HG03432 (cell line): Measurements from ENCODE around the gene TM9SF3.
A peak's percentile ranks its signal among the peaks of the same experiment; 100 is the strongest.

Experiments
- ATAC-seq: cut with Tn5 transposase; IDR thresholded peaks from one replicate; pipeline ENCODE4 v1.9.1; 2021; ENCODE audit warnings: mild to moderate bottlenecking, moderate library complexity; ENCODE audit not compliant: unreplicated experiment

TM9SF3 gene

DNA sequence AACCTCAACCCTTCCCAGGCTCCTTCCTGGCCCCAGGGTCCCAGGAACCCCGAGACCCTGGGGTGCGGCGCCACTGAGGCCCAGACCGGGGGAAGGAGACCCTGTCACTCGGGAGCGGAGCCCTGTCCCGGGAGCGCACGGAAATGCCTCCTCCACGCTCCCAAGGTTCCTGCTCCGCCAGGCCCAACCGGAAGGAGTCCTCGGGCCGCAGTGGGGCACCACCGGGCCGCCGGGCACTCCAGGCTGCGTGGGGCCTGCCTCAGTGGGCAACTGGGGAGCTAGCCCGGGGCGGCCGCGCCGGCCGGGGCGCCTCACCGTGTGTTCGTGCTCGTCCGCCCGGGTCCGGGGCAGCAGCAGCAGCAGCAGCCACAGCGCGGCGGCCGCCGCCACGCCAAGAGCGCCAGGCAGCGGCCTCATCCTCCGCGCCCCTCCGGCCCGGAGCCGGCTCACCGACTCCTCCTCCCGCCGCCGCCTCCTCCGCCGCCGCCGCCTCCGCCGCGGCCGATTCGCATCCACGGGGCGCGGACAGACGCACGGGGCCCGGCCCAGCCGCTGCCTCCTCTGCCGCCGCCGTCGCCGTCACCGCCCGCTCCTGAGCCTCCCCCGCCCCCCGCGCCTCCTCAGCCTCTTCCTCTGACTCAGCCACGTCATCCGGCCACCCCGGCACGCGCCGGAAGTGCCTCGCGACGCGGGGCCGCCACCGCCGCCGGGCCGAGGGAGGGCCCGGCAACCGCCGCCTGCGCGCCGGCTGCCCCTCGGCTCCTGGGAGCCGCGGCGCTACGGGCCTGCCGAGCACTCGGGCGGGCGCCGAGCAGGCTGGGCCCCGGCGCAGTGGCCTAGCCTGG, at the start of gene TM9SF3:
TM9SF3 (minus strand) TSS at position 594 of the 845 bp plus-strand sequence; CDS start at position 417, 177 bp downstream.
- ATAC-seq = peak; percentile 79

DNA sequence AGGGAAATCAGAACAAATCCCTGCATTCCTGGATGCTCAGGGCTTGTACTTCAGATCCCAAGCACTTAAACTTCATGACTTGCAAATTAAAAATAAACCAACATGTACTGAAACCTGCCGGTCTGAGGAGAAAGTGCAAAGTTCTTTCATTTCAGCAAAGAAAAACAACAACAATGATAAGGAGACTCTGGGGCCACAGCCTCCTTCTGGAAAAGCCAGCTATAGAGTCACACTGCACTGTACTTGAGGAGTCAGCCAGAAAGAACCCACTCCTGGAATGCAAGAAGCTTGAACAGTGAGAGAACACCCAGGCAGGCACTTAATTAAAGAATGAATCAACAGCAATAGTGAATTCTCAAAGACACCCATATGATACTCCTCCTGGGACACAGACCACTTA, 49.7 kb upstream of the TM9SF3 start:
- ATAC-seq = no peak

DNA sequence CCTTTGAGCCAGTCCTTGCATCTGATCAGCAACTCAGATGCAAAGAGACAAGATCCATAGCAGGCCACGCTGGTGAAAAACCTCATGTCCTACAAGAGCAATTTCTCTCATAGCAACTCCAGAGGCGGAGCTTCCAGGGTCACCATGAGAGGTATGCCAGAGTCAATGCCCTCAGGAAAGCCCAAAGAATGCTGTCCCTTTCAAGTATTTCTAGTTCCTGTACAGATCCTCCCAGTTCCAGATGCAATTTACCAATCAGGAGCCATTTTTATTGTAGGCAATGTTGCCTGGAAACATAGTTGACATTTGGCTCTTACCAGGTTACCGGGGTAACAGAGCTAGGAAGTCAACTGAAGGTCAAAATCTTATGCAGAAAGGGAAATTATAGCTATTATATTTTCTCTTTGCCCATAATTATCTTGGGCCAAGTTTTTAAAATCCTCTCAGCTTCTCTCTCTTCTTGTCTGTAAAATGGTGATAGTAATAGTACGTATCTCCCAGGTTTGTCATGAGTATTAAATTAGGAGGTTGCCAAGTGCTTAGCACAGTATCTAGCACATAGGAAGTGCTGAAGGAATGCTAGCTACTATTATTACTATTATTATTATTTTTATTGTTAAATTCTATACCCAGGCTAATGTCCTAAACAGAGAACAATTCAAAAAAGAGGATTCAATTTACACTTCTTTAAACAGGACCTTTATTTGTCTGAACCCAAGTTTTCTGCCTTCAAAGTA, 46.3 kb upstream of the TM9SF3 start:
- ATAC-seq = no peak

DNA sequence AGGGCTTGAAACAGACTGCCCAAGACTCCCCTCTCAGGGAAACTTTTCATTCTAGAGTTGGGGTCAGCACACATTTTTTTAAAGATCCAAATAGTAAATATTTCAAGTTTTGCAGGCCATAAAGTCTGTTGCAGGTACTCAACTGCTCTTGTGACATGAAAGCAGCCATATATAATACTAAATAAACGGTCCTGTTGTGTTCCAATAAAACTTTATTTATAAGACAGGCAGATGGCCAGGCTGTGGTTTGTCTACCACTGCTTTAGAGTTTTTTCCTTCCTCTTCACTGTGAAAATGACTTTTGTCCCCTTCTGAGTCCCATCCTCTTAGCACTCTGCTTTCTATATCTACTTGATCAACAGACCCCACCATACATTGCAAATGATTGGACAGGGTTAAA, 40.5 kb upstream of the TM9SF3 start:
- ATAC-seq = no peak

DNA sequence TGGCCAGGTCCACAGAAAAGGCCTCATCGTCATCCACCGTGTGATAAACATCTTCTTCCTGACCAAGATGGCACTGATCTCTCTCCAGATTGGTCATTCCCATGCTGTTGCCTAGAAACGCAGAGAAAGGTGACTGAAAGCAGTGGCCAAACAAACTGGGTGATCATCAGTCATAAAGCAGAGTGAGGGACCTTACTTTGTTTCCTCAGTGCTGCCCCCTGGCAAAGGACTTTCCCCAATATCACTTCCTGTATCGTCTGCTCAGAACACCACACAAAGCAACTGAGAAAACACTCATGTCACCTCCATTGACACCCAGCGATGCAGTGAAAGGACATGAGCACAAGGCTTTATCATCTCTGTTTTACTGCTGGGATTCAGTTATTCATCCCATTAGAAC, 40.0 kb upstream of the TM9SF3 start:
- no peak for ATAC-seq

DNA sequence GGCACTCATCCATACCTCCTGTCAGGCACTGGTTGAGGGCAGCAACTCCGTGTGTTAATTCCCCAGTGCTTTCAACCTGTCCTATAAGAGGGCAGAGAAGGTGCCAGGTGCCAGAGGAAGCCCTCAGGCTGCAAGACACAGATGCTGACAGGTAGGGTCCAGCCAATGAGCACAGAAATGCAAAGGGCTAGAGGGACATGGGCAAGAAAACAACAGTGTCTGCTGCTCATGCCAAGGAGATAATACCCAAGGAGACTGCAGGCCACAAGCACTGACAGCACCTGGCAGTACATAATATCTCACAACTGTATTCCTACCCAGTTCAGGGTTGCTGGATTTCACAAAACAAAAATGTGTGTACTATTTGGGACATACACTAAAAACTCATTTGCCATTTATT, 38.4 kb upstream of the TM9SF3 start:
- ATAC-seq = no peak

DNA sequence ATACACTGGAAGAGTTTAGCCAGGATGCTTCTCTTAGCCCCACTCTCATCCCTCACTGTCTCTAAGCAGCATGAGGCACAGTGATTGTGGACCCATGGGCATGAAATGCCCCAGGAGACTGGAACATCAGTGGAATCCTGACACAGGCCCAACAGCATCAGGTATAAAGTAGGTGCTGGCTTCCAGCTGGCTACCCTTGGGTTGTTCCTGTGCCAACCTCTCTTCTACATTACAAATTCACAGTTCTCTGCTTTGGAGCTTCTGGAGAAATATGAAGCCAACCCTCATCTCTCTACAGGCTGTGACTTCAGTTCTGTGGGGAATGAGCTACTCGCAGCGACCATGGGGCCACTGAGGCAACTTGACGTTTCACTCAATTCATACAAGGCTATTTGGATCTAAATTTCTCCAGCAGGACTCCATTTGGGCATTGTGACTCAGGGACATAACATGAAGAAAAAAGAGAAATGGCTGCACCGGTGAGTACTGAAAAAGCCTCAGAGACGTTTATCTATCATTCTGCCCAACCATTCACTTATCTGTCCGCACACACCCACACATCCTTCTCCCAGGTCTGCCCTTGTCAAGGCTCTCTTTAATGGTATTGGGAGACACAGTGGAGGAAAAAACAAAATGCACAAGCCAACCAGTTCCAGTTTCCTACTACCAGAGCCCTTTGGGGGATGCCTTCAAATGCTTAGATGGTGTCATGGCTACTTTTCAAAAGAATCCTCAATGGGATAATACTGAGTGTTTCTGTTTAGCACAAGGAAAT, 35.4 kb upstream of the TM9SF3 start:
- ATAC-seq = no peak

DNA sequence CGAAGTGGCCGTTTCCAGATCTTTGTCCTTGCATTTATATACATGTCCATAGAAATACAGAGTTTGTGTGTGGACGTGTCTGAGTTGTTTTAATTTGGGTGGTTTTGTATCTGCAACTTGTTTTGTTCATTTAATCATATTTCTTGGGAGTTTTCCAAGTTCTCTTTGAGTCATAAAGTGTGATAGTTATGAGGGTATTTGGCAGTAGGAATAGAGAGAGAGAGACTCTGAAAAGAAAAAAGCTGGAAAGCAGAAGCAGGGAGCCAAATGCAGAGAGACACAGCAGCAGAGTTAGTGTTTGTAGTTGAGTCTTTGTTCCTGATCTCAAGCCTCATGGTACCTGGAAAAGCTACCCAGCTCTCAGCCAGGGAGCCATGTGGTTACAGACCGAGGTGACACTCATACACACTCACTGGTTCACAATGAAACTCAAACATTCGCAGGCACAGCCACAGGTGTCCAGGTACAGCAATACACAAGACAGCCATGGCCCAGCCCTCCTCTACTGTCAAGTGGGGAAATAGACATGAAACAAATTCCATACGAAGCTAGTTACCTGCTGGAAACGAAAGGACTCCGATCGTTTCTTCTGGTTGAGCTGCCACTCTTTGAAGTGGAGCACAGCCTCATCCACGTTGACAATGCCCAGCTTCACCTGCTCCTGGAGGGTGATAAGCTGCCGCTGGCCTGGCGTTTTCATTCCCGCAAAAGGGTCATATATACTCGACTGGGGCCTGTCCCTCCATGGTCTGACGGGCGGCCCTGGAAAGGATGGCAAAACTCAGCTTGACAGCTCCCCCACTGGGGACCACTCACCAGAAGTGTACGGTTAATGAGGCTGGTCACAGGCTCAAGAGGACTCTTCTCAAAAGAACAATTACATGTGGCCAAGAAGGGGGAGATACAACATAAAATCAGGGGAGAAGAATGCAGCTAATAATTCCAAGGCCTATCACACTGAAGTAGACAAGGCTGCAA, 33.3 kb upstream of the TM9SF3 start:
- no peak for ATAC-seq

DNA sequence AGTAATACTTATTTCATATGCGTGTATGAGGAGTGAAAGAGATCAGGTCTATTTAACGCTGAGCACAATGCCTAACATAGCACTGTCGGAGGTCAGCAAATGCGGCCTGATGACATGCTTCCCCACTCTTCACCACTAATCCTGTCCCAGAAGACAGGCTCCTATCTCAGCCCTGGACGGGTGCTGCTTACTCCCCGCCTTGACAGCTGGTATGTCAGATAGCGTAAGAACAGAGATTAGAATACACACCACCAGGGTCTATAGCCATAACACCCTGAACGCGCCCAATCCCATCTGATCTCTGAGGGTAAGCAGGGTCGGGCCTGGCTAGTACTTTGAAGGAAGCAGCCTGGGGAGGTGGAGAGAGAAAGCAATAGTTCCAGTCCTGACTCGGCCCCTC, 32.3 kb upstream of the TM9SF3 start:
- no peak for ATAC-seq

DNA sequence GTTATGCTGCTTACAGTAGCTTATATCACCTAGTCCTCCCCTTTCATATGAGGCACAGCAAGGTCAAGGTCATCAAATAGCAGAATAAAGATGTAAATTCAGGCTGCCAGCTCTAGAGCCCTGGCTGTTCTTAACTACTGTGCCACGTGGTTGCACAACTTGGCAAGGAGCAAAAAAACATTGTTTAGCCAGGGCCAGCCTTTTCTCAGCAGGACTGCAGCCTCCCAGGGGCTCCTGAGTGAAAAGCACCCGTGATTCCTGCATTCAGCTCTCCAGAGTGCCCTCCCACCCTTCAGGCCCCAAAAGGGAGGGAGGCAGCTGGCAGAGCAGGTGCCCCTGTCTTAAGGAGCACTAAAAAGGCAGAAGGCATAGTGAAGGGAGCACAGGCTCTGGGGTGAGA, 31.8 kb upstream of the TM9SF3 start:
- ATAC-seq = no peak

DNA sequence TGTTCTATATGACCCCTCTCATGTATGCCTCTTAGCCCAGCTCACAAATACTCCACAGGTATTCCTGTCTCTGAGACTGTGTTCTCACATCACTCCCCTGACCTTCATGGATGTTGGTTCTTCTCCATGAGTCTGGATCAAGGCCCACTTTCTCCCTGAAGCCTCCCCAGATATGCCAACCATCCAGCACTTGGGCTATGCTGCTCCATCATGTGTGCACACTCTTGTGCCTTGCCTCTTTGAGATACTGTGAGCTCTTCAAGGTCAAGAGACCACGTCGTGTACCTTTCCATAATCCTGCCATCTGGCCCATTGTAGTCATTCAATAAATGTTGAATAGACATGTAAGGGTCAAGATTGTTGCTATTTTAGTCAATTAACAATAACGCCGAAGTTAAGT, 30.1 kb upstream of the TM9SF3 start:
- no peak for ATAC-seq

DNA sequence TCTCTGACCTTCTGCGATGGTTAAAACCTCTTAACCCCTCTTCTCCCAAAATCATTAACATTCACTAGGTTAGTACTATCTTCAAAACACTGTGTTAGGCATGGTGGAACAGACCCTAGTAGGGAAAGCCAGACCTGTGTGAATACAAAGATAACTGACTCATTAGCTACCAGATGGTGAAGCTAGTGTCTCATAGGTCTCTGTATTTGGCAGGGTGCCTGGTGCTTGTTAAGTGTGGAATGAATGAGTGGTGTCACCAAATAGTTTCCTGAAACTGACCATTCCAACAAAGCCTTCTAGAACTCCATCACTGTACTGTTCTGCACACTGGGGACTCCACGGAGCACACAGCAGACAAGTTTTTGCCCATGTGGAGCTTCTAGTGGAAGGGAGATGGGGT, 27.7 kb upstream of the TM9SF3 start:
- no peak for ATAC-seq

DNA sequence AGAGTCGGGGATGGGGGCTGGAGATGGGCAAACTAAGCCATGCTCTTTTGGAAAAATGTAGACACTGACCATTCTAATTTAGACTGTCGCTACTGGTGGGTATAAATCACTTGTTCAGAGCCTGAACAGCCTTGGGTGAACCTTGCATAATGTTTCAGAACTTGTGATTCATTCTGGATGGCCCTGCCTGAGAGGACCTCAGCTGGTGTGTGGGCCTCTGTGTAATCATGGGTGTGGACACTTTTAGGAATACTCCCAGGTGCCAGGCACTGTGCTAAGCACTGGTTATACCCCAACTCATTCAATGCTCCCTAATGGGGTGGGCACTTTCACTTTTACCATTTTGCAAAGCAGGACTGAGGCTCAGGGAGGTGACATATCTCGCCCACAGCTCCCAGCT, 26.8 kb upstream of the TM9SF3 start:
- no peak for ATAC-seq

DNA sequence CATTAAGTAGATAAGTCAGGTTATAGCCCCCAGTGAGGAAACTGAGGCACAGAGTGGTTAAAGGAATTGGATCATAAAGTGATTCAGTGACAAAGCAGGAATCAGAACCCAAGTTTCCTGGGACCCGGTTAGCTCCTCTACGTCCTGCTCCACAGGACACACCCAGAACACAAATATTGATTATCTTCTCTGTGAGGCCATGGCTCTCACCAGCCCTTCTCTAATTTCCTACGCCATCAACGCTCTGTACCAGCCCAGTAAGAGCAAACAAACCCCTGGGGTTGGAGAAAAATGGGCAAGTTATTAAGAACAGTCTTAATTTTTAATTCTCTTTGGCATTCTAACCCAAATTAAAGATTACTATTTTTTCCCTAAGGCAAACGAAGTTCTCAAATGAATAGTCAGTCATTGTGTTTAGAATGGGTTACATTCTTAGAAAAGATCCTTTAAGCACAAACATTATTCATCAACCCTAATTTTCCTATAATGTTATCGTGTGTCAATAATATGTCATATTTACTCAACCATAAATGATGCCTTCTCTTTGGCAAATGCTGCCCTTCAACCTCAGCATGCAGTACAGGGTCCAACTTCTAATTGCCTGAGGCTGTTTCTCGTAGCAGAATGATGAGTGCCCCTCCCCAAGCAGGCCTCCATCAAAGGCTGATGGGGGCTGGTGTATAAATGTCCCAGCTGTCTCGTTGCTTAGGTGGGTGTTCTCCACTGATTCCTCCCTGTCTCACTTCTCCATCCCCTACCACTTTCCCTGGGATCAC, 25.4 kb upstream of the TM9SF3 start:
- no peak for ATAC-seq

DNA sequence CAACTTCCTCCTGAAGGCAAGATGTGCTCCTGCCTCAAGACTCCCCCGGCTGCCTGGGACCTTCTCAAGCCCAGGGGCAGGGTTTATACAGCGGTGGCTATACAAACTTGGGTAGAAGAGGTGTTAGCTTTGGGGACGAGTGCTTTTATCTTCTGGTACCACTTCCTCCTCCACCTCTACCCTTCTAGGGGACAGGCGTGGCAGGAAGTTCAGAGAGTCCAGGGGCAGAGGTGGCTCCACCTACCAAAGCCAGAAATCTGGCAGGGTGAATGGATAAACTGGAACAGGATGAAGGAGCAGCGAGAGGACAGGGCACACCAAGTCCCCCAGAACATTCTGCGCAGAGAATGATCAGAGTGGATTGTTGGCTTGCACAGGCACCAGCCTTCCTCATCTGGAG, 24.0 kb upstream of the TM9SF3 start:
- ATAC-seq = no peak

DNA sequence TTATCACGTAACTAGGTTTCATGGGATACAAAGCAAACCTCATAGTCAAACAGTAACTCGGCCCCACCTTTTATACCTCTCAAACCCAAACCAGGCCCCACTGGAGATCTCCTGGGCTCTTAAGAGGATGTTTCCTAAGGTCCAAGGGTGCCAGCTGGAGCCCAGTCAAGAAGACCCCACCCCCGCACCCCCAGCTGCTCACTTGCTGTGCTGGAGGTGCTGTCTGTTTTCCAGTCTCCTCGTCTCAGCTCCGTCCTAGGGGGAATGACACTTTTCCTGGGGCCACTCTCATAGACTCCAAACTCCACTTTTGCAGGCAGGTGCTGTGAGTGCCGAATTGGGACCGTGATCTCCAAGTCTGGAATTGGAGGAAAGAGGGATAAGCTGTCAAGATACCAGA, 22.7 kb upstream of the TM9SF3 start:
- no peak for ATAC-seq

DNA sequence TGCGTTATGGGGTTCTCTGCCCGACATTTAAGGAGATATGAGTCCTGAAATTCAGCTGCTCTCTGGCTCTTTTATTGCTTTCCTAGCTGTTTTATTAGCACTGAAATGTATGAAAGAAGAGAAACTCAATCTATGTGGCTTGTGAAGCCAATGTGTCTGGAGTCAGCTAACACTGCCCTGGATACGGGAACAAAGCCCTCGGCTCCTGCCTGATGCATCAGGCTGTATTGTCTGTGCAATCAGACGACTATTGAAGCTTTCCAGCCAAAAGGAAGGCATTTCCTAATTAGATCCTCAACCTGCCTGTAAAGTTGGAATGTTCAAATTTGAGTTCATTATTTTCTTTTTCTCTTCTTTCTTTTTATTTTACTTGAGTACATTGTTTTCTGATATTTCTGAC, 22.0 kb upstream of the TM9SF3 start:
- ATAC-seq = no peak

DNA sequence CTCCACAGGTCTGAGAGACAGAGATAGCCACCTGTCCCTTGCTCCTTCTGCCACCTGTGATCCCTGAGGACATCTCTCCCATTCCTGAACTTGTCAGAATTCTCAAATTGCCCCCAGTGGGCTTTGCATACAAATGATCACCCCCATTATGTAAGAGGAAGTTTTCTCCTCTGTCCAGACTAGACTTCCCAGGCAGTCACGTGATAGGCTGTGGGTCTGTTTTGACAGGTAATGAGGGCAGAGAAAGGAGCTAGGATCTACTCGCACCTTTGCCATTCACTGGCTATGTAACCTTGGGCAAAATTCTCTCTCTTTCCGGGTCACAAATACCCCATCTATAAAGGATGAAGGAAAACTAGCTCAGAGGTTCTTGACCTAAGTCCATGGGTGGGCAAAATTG, 21.4 kb upstream of the TM9SF3 start:
- ATAC-seq = no peak

DNA sequence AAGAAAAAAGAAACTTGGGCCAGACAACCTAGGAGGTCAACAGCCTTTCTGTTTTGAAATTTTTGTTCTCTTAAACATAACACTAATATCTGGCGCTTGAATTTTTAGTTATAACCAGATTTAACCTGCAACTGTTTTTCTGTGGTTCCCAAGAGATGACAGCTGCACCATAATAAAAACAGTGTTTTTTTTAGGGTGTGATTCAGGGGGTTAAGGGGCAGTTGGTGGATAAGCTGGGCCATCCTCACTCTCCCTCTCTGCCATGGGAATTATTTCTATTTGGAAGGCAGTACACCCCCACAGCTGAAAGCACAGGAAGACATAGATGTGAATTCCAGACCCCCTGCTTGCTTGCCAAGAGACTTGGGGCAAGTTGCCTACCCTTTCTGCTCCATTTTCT, 20.1 kb upstream of the TM9SF3 start:
- no peak for ATAC-seq

DNA sequence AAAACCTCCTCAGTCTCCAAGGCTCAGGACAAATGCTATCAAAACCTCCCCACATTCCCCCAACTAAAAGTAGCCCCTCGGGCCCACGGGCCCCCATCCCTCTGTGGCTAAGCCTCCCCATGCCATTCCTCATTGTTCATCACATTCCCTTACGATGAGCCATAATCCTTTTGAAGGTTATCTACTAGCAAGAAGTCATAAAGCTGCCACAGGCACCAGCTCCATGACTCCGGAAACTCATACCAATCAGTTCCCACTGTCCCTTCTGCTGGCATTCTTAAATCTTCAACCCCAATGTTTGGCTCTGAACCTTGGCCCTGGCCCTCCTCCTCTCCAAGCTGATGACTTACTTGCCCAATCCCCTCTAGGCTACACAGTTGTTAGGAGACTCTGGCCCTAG, 19.4 kb upstream of the TM9SF3 start:
- ATAC-seq = no peak
